Gastrocnemius medialis (tissue), 4 donors: Measurements from ENCODE around the gene FAM83D.

Source experiments
- POLR2A ChIP-seq, 2 donors: fragments of 450-650 bp; IDR thresholded peaks; one replicate each; pipeline ENCODE4 v1.6.1; 2017; ENCODE audit warnings: antibody characterized with exemption in 2 of 2, mild to moderate bottlenecking in 2 of 2, moderate library complexity in 2 of 2
- TF ChIP-seq, protein P1 (sequence below), 5 experiments: fragments of 450-650 bp in 3 of 5; fragments of 200-600 bp in 2 of 5; sonication (generic) in 2 of 5; IDR thresholded peaks in 4 of 5; conservative IDR thresholded peaks in 1 of 5; 1 replicate in 4 of 5; 2 replicates in 1 of 5; pipeline ENCODE4 v1.5.1; 2016 to 2019; ENCODE audit warnings: antibody characterized with exemption in 5 of 5, mild to moderate bottlenecking in 3 of 5, moderate library complexity in 3 of 5

DNA sequence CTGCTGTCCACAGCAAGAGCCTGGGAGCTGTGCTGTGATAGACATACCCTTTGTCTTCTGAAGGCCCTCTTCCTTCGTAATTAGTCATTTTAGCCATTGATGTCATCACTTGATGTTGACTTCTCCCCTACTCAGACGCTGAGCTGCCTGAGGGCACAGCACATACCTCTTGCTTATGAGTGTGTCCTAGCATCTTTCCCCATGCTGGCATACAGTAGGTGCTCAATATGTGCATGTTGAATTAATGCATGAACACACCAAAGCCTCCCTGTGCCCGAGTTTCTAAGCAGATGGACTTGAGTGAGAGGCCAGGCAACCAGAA is 35.8 kb upstream of the FAM83D start:
- TF ChIP-seq, protein P1, sequence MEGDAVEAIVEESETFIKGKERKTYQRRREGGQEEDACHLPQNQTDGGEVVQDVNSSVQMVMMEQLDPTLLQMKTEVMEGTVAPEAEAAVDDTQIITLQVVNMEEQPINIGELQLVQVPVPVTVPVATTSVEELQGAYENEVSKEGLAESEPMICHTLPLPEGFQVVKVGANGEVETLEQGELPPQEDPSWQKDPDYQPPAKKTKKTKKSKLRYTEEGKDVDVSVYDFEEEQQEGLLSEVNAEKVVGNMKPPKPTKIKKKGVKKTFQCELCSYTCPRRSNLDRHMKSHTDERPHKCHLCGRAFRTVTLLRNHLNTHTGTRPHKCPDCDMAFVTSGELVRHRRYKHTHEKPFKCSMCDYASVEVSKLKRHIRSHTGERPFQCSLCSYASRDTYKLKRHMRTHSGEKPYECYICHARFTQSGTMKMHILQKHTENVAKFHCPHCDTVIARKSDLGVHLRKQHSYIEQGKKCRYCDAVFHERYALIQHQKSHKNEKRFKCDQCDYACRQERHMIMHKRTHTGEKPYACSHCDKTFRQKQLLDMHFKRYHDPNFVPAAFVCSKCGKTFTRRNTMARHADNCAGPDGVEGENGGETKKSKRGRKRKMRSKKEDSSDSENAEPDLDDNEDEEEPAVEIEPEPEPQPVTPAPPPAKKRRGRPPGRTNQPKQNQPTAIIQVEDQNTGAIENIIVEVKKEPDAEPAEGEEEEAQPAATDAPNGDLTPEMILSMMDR (IDR thresholded peaks at IDR 0.05 in 4 of 5, conservative IDR thresholded peaks at IDR 0.05 in 1 of 5) = no peak
- TF ChIP-seq POLR2A (IDR thresholded peaks at IDR 0.05) = no peak
